ENCODE data around the gene KIF18B. TPM values are rescaled to one million over a fixed set of nuclear protein-coding genes. Genes with fewer than 3 reads are reported as not detected.

Gene KIF18B
- total and polyA plus RNA-seq, 2 of the 8 experiments (the other 6 are each of a cell fraction or from before 2014, with no cell fraction given) = 39.0 to 59.4 TPM

GRCh38 chr17:44996304-44996703 is 48.7 kb upstream of the KIF18B start:
- H3K23ac ChIP-seq (ENCODE audit: insufficient read length) = no peak overlapping the region
- FAIRE-seq = no peak

More at GRCh38 chr17:44996304-44996703, 48.7 kb upstream of the KIF18B start:
- H4K8ac ChIP-seq (ENCODE audit: extremely low read depth, insufficient read depth, low read length) = no peak overlapping the region; the same call in 1 of the 2 replicates
- H2BK12ac ChIP-seq (ENCODE audit: low read depth, low read length) = no peak overlapping the region
- no peaks in the 10 kb centered on the region for H3K79me1 ChIP-seq (ENCODE audit: low read depth, low read length)
- H3K23me2 ChIP-seq (ENCODE audit: low read depth, low read length) = no peaks in the 10 kb centered on the region
- no peak overlapping the region for H3K4me3 ChIP-seq (ENCODE audit: extremely low read depth in 1 of 4, insufficient read depth in 2 of 4, low read depth in 3 of 4, low read length in 4 of 4)
- H3K56ac ChIP-seq (replicated peaks; ENCODE audit: insufficient read length, low read depth, low read length) = no peak overlapping the region
- H3K14ac ChIP-seq (ENCODE audit: insufficient read length) = no peak overlapping the region
- H2AK5ac ChIP-seq (ENCODE audit: low read depth, low read length) = 0 out of 2 replicates have a peak overlapping the region, but pooled peaks have one; percentile 75
- no peak overlapping the region for H2BK120ac ChIP-seq (replicated peaks; ENCODE audit: low read depth, low read length)
- no peak overlapping the region for H3K9ac ChIP-seq (replicated peaks in 1 of 4; ENCODE audit: extremely low read depth in 1 of 4, low read depth in 3 of 4, low read length in 3 of 4)
- H3K4me2 ChIP-seq (ENCODE audit: insufficient read depth in 1 of 2, low read depth in 2 of 2, low read length in 2 of 2) = no peak overlapping the region
- H3K27ac ChIP-seq (ENCODE audit: low read depth, low read length) = no peak overlapping the region
- no peak overlapping the region; the same call in 1 of the 2 replicates for H2BK15ac ChIP-seq (ENCODE audit: low read length)
- no peak overlapping the region for H2BK5ac ChIP-seq (ENCODE audit: low read depth, low read length)
- no peaks in the 10 kb centered on the region for H4K20me1 ChIP-seq (replicated peaks in 1 of 2; ENCODE audit: control insufficient read depth in 1 of 2, insufficient read depth in 2 of 2, low read length in 2 of 2)
- H3K79me2 ChIP-seq (ENCODE audit: control insufficient read depth in 1 of 2, insufficient read depth in 2 of 2, low read length in 2 of 2) = no peaks in the 10 kb centered on the region; a peak in 1 of 4 replicates
- no peak overlapping the region for H2BK20ac ChIP-seq (ENCODE audit: low read length)
- H2AFZ ChIP-seq (ENCODE audit: low read length) = no peak overlapping the region
- H3K18ac ChIP-seq (ENCODE audit: extremely low read depth, low read length) = no peak overlapping the region
- H3K27me3 ChIP-seq (replicated peaks in 1 of 4; ENCODE audit: control insufficient read depth in 3 of 4, extremely low read depth in 1 of 4, insufficient read depth in 3 of 4, low read length in 3 of 4) = peaks cover 0 to 8% (median 1%) of the 10 kb centered on the region in 4 experiments; a peak in 3 of 7 replicates
- POLR2A ChIA-PET (ENCODE audit: partially characterized antibody) = no interaction called here
- WGBS, 2 experiments (ENCODE audit: extremely low coverage in 1 of 2, insufficient coverage in 1 of 2, insufficient read length in 1 of 2, insufficient replicate concordance in 2 of 2, low coverage in 1 of 2, low lambda C conversion rate in 2 of 2, missing lambda C conversion rate in 1 of 2) = 83% methylated on average over 10 of the region's 10 CpGs; no CpG with 5 or more reads in 1 of the 2 experiments
- H3K4ac ChIP-seq (replicated peaks; ENCODE audit: insufficient read length, low read depth, low read length) = no peak overlapping the region
- peaks cover 0 to 7% of the 10 kb centered on the region in 2 experiments; a peak in 2 of 4 replicates for H3K9me3 ChIP-seq (ENCODE audit: insufficient read depth in 2 of 2, low read depth in 1 of 2, low read length in 1 of 2)
- no peak overlapping the region for H4K91ac ChIP-seq (replicated peaks; ENCODE audit: insufficient read length, low read length)
- H3K4me1 ChIP-seq (replicated peaks in 1 of 4; ENCODE audit: control insufficient read depth in 3 of 4, insufficient read depth in 4 of 4, low read length in 3 of 4) = peaks cover 0 to 3% (median 0%) of the 10 kb centered on the region in 4 experiments; a peak in 1 of 7 replicates
- no peak for DNase-seq (ENCODE audit: low read depth in 1 of 2, low spot score in 2 of 2)
- CTCF ChIA-PET (ENCODE audit: partially characterized antibody) = interaction anchor here (1.1 to 16.0 kb wide), 6 partner anchors 9 to 103 kb away, joined by 4 to 102 read pairs (median 7); partner anchors contain the start of gene C1QL1
- no peaks in the 10 kb centered on the region for H3K36me3 ChIP-seq (ENCODE audit: control insufficient read depth in 2 of 4, insufficient read depth in 4 of 4, low read length in 3 of 4)
- H4K5ac ChIP-seq (ENCODE audit: insufficient read length, low read depth, low read length) = no peak overlapping the region
- TF ChIP-seq SP1 (IDR thresholded peaks at IDR 0.05; ENCODE audit: low read depth, low read length) (no peak), MAX (IDR thresholded peaks at IDR 0.05) (no peak), TAF7 (optimal IDR thresholded peaks at IDR 0.05; ENCODE audit: borderline replicate concordance, low read depth, low read length) (no peak), GABPA (IDR thresholded peaks at IDR 0.05; ENCODE audit: borderline replicate concordance, insufficient read depth, low read length) (no peak), GTF2F1 (IDR thresholded peaks at IDR 0.05; ENCODE audit: borderline replicate concordance, low read depth, low read length) (no peak), CBX5 (IDR thresholded peaks at IDR 0.05; ENCODE audit: low read depth, low read length) (no peak), SIX5 (IDR thresholded peaks at IDR 0.05; ENCODE audit: low read depth, low read length) (no peak), NRF1 (IDR thresholded peaks at IDR 0.05; ENCODE audit: low read depth, low read length) (no peak), KDM5A (IDR thresholded peaks at IDR 0.05; ENCODE audit: low read length) (no peak)
